Right renal cortex interstitium (tissue), 3 donors: ENCODE data around the gene MYO1G. TPM values are rescaled to one million over a fixed set of nuclear protein-coding genes. Genes with fewer than 3 reads are reported as not detected.
"Not testable (repeated sequence)": the region's sequence is repeated elsewhere in the genome, so short reads cannot be mapped to it uniquely, and the experiment has no call there.

Source experiments
- DNase-seq, 3 donors: peaks; one replicate each; pipeline ENCODE4 v3.0.0-alpha.2; 2013; ENCODE audit warnings: low read depth in 3 of 3, low spot score in 2 of 3
- polyA plus RNA-seq, 3 donors: library from polyadenylated mRNA; unstranded; fragments of 120-200 nt; gene quantifications; one replicate each; pipeline ENCODE4 v1.2.1, GENCODE V29; 2013; ENCODE audit not compliant: insufficient read length in 3 of 3

The MYO1G gene
- under 1 TPM; 0.33 to 0.51 (median 0.36) TPM for polyA plus RNA-seq

DNA sequence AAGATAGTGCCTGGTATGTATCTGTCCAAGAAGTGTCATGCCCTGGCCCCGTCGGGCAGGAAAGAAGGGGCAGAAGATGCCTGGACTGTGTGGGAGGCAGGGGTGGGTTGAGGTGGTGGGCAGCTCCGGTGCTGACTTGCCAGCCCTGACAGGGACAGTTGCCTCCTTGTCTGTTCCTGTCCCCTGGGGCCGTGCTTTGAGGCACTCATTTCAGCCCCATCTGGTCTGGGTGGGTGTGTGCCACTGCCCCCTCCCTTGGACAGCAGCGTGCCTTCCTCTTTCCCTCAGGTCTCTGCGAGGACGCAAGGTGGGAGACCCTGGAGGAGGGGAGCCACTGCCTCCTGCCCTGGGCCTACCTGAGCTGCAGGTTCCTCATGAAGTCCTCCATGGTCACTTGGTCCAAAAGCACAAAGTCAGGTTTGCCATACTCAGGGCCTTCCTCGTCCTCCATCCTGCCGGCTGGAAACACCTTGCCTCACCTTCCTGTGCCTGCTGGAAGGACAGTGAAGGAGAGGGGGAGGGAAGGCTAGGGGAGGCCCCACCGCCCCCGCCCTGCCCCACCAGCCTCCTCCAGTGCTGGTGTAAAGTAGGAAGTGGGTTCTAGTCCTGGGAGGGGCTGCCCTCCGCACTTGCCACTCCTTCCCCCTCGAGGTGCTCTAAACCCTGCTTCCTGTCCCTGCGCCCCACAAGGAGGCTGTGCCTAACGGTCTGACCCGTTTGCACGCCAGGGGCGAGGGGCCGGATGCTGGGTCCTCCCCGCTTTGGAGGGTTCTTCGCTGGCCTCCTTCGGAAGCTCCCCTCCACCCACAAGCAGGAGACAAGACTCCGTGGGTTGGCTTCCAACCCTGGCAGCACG, at the start of gene MYO1G:
Gene MYO1G, minus strand, starts transcription at position 505 of the 856 bp plus-strand sequence. Its CDS starts 54 bp downstream, at position 451.
- no peak for DNase-seq

DNA sequence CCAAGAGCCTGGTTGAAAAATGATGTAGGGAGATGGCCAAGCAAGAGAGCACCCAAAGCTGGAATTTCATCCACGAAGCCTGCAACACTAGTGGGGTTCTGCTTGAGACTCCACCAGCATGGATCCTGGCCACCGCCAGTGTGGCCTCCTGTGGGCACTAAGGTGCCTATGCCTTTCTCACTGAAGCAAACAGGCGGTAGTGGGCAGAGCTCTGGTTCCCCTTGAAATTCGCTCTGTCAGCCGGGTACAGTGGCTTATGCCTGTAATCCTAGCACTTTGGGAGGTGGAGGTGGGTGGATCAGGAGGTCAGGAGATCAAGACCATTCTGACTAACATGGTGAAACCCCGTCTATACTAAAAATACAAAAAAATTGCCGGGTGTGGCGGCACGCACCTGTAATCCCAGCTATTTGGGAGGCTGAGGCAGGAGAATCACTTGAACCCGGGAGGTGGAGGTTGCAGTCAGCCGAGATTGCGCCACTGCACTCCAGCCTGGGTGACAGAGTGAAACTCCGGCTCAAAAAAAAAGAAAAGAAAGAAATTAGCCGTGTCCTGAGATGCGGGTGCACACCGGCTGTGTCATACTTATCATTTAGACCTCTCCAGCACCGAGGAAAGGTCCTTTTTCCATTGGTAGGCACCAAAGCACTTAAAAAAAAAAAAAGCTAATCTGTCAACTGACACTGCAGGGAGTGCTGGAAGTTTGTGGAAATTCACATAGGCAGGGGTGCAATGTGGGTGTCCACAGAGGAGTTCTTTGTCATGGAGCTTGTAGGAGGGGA, 49.5 kb upstream of the MYO1G start:
- no peak for DNase-seq

DNA sequence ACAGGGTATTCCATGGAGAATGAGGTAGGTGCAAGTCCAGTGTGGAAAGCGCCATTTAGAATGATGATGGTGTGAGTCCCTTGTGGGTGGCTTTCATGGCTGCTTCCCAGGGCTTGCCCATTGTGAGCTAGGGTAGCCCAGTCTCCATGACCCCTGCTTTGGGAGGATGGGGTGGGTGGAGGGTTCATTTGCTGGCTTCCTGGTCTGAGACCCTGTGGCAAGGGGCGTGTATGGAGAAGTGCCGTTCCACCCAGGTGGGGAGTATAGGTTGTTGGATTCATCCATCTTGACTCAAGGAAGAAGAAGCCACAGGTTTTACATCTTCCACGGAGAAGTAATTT, 48.9 kb upstream of the MYO1G start:
- DNase-seq = no peak

DNA sequence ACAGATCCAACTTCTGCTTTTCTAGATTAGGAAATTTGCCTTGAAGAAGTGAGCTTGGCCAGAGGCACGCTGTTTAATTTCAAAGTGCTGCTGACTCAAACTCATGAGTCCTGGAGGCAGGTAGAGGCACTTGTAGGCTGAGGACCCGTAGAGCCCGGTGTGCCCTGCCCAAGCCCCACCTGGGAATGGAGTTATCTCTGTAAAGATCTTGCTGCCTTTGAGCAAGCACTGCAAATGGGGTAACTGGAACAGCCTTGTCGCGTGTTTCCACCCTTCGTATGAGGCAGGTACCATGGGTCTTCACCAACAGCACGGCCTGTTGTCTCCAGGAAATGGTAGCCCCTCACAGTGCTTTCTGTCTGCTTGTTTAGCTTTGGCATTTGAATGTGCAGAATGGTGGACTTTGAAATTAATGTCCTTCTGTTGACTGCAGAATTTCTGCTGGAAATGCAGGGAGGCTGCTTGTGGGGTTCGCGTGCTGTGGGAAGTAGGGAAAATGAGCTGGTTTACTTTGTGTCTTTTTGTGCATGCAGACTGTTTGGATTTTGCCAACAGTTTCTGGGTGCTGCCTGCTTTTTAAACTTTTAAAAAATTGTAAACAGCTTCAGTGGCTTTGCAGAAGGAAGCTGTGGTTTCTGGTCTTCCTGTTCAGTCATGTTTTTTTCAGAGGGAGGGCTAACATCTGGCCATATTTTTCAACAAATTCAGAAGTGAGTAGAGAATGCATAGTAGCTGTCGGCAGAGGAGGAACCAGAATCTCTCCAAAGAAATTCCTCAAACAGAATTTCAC, 48.4 kb upstream of the MYO1G start:
- DNase-seq = no peak

DNA sequence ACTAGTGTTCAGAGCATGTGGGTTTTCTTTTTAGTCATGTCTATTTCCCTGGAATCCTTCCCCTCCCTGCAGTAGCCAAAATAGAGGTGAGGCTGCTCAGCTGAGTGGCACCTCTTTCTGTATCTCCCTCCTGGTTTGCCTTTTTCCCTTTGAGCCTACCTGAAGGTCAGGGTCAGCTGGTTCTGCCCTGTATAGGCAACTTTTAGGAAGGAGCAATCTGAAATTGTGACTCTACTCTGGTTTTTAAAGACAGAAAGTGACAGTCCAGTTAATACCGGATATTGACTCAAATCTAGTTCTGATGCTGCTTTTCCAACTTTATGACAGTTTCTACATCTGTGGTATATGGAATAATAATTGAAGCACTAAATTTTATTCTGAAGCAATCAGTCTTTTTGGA, 47.2 kb upstream of the MYO1G start:
- DNase-seq = no peak

DNA sequence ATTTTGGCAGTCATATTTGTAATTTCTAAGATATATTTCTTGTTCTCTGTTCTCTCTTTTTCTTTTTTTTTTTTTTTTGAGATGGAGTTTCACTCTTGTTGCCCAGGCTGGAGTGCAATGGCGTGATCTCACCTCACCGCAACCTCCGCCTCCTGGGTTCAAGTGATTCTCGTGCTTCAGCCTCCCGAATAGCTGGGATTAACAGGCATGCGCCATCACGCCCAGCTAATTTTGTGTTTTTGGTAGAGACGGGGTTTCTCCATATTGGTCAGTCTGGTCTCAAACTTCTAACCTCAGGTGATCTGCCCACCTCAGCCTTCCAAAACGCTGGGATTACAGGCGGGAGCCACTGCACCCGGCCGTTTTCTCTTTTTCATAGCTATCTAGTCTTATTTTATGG, 46.7 kb upstream of the MYO1G start:
- DNase-seq = not testable (repeated sequence)

DNA sequence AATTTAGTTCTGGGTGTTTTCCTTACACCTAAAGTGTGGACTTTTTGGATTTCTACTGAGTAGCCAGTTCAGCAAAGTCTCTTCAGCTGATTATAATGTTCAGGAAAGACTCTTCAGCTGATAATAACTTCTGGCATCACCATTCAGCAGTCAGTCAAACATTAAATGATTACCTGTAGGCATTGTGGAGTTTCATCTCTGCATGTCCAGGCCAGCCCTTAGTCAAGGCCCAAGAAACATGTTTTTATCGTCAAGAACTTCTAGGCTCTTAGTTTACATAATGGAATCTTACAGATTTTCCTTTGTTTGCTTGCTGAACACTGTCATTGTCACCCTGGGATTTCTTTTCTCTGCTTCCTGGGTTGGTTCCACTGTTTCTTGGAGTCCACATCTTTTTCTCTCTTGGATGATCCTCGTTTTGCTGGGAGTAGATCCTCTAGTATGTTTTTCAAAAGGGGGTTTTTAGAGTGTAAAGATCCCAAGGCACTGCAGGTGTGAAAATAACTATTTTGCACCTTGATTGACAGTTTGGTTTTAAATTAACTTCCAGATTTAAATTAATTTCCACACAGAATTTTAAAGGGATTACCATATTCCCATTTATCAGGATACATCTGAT, 45.4 kb upstream of the MYO1G start:
- no peak for DNase-seq

DNA sequence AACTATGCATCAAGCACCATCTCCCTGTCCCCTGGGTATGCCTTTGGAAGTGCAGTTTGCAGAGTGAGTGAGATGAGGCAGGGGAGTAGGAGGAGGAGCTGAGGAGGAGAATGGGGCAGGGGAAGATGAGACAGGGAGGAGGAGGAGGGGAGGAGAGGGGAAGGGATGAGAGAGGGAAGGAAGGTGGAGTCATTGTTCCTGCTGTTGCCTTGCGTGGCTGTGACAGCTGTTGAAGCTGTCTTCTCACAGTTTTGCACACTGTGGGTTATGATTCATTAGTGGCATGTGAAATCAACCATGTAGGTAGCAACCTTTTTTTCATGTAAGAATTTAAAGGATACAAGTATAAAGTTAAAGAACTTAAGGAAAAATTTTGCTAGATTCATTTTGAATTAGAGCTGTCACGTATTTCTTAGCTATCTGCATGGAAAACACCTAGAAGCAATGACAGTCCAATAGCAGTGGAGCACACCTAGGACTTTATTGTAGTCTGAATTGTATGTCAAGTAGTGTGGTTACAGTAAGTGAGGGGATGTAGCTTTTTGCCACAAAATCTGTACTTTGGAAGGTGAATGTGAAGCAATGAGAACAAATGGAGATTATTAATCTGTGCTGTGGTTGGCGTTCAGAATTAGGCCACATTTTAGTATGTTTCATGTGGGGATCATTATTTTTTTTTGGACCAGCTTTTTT, 42.9 kb upstream of the MYO1G start:
- DNase-seq = no peak

DNA sequence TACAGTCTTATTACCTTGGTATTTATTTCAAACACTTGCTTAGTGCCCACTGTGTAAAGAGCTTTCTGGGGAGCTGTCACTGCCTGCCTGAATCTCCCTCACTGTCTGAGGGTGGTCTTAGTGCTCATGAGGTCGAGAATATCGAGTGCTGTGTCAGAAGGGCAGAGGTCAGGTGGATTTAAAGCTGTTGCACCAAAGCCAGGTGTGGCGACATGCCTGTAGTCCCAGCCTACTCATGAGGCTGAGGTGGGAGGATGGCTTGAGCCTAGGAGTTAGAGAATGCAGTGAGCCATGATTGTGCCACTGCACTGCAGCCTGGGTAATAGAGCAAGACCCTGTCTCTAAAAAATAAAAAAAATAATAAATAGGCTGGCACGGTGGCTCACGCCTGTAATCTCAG, 42.1 kb upstream of the MYO1G start:
- no peak for DNase-seq

DNA sequence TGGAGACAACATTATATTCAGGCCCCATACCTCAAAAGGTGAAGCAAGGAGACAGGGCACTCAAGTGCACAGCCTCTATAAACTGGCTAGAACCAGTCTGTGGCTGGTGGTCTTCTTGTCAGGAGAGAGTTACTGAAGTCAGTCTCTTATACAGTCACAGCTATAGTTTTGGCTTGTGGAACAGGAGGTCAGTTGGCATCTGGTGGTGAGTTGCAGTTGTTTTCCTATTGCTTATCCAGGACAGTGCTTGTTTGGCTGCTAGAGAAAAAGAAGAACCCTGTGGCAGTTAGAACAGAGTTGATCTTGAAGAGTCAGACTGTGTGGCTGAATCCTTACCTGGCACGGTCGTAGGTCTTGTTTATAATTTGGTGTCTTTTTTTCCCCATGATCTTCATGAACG, 38.4 kb upstream of the MYO1G start:
- no peak for DNase-seq

DNA sequence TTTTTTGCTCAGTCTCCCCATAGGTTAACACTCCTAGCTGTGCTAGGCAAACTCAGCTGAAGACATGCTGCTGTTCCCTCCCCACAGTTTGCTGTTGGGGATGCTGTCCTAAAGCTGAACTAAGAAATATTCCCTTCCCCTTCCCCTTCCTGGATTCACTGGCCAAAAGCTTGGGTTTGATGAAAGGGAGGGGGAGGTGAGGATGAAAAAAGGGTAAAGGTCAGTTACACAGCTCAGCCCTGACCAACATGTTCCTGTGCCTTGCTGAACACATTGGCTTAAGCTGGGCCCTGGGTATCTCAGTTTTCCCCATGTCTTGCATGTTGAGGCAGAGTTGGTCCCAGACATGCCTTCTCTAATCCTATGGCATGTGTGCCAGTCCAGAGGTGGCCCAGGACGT, 36.5 kb upstream of the MYO1G start:
- no peak for DNase-seq

DNA sequence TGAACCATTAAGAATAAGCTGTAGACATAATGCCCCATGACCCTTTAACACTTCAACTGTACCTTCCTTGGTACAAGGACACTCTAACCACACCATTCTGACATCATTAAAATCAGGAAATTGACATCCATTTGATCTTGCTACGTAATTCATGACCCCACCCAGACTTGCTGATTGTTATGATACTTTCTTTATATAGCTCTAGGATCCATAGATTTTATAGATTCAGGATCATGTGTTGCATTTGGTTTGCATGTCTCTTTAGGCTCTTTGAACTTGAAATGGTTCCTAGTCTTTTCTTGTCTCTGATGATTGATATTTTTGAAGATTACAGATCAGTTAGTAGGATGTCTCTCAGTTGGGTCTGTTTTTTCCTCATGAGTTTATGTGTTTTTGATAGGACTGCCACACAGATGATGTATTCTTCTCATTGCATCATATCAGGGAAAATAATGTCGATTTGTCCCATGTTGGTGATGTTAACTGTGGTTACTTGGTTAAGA, 34.7 kb upstream of the MYO1G start:
- DNase-seq = no peak

DNA sequence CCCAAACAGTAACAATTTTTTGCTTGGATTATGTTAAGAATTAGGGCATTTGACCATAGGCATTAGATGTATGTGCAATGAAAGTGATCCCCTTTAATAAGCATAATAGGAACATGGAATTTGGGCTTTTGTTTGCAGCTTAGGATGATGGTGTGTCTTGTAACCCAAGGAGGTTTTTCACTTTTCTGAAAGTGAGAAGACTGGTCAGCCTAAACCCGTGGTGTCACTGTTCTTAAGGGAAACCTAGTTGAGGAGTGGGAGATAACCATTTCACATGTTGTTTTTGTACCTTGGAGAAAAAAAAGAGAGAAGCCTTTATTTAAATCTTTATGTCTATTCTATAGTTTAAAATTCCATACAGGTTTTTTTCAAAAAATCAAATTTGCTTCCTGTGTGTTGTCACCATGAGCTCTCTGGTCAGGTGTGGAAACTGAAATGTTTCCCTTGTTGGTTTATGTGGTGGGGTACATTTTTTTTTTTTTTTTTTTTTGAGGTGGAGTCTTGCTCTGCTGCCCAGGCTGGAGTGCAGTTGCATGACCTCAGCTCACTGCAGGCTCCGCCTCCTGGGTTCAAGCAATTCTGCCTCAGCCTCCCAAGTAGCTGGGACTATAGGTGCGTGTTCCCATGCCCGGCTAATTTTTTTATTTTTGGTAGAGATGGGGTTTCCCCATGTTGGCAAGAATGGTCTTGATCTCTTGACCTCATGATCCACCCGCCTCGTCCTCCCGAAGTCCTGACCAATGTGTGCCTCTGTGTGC, 28.9 kb upstream of the MYO1G start:
- no peak for DNase-seq

DNA sequence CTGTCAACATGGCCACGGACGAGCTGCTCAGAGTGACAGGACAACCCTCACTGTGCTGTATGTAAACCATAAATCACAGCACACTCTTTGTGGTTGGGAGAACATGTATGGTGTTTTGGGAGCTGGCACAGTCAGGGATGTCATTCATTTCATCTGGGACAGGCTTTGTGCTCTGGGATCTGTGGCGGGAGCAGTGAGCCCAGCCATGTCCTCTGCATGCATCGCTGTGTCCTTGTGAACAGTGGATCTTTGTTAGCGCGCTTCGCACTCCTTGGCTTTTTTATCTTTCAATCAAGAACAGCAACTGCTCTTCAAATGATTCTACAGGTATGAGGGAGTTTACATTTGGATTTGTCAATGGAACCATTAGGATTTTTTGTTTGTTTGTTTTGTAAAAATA, 28.3 kb upstream of the MYO1G start:
- DNase-seq = no peak

DNA sequence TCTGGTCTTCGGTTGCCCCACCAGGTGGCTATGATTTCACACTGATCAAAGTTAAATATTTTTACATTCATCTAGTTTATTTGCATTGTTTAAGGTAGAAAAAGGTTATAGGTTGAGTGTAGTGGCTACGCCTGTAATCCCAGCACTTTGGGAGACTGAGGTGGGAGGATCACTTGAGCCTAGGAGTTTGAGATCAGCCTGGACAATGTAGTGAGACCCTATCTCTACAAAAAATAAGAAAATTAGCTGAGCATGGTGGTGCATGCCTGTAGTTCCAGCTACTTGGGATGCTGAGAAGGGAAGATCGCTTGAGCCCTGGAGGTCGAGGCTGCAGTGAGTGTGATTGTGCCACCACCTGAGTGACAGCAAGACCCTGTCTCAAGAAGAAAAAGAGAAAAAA, 25.0 kb upstream of the MYO1G start:
- no peak for DNase-seq

DNA sequence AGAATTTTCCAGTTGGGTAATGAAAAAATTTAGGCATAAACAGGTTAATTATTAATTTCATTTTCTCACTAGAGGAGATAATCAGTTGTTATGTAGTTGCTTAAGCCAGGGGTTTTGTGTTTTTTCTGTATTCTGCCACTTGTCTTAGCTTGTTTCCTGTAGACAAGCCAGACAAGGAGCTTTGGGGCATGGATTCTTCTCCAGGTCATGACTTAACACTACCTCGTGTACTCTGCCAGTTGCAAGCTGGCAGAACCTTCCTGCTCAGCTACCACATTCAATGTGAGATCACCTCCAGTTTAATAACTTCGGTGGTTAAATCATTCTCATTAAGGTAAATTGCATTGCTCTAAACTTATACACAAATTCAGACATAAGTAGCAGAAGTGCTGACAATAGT, 23.0 kb upstream of the MYO1G start:
- no peak for DNase-seq

DNA sequence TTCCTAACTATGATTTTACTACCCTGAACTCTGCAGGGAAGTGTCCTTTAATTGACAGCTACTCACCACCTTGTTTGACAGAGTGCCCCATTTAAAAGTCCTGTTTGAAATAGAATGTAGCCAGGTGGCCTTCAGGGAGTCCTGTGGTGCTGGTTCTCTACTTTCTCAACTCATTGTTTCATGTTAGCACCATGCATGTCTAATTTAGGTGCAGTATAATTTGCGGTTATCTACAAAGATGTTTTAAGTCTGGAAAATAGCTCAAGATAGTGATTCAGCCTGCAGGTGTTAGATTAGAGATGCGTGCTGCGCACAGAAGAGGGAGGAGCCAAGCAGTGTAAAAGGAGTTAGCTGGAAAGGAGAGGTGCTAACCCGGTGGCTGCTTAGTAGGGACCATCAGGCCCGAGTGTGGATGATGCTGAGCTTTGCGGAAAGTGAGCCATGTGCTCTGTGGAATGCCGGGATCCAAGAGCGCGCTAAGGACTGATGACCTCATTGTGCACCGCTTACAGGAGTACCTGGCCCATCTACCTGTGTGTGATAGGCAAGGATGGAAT, 22.4 kb upstream of the MYO1G start:
- no peak for DNase-seq

DNA sequence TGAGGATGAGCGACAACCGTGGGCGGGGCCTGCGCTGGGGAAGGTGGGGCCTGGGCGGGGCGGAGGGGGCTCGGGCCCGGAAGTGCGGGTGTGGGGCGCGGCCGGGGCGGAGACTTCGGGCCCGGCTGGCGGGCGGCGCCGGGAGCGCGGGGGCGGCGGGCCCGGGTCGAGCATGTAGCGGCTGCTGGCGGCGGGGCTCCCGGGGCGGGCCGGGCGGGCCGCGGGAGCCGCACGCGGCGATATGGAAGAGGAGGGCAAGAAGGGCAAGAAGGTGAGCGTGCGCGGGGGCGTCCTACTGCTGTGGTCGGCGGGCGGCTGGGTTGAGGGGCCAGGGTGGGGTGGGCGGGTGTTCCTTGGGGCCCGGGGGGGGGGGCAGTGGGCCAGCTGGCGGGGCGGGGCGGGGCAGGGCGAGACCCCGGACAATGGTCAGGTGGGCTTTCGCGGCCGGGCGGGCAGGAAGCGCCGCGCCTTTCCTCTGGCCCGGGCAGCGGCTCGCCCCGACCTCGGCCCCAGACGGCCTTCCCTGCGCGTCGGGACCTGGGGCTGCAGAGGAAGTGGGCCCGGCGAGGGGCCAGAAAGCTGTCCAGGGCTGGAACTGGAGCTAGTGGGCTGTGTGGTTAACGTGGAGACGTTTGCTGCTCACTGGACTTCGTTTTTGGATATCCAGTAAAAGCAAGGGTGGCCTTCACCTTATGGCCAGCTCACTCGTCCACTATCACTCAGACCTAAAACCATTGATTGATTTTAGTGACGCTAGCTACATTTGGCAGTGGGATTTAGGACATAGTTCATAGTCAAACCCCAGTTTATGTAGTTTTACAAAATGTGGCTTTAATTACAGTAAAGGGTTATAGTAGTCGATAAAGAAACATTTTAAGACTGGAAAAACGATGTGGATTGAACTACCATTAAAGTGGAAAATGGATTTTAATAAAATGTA, 21.5 kb upstream of the MYO1G start, which contains the start of gene CCM2:
Gene CCM2, plus strand, starts transcription at position 109 of the 940 bp plus-strand sequence. Its CDS starts 133 bp downstream, at position 242.
- DNase-seq = no peak
